Measurements from ENCODE around the gene UBL3. TPM values are rescaled to one million over a fixed set of nuclear protein-coding genes. Genes with fewer than 3 reads are reported as not detected.

Gene UBL3
- total RNA-seq, 1 experiment from 2014 or later = 19.0 TPM

DNA sequence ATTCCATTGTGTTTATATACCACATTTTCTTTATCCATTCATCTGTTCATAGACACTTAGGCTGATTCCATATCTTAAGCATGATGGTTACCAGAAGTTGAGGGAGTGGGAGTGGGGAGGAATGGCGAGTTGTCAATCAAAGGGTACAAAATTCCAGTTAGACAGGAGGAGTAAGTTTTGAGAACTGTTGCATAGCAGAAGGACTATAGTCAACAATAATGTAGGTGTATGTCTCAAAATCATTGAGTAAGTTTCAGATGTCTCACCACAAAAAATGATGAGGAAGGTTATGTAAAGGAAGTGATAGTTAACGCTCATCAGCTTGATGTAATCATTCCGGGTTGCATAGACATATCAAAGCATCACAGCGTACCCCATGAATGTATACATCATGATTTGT is 4.6 kb upstream of the UBL3 start:
- H3K9me3 Mint-ChIP-seq = no peaks in the 10 kb centered on the region
- peaks cover 10% of the 10 kb centered on the region in 2 experiments for H3K4me1 Mint-ChIP-seq
- Histone ChIP-seq H3K9ac (ENCODE audit: extremely low read depth, insufficient read length, low read length) (no peak overlapping the region), H2BK120ac (ENCODE audit: low read depth, low read length, poor library complexity, severe bottlenecking) (no peak overlapping the region), H3K27me3 (ENCODE audit: insufficient read depth, low read length) (no peaks in the 10 kb centered on the region), H3T11ph (ENCODE audit: low read length) (no peak overlapping the region), H4K8ac (replicated peaks; ENCODE audit: insufficient read length, low read depth, low read length) (no peak overlapping the region), H3K23ac (ENCODE audit: insufficient read length, low read depth, low read length) (no peak overlapping the region), H2AFZ (ENCODE audit: low read length) (no peak overlapping the region), H4K20me1 (ENCODE audit: control insufficient read depth, insufficient read depth, insufficient read length) (no peaks in the 10 kb centered on the region), H4K91ac (ENCODE audit: insufficient read length, low read depth, low read length) (no peak overlapping the region), H3K4ac (ENCODE audit: low read depth, low read length) (no peak overlapping the region), H3K18ac (ENCODE audit: insufficient read length, low read depth, low read length) (no peak overlapping the region), H3K79me2 (ENCODE audit: insufficient read depth, low read length) (no peaks in the 10 kb centered on the region), H2BK5ac (ENCODE audit: insufficient read length, low read length) (no peak overlapping the region), H2BK12ac (ENCODE audit: insufficient read length, low read depth, low read length) (no peak overlapping the region), H3K9me3 (ENCODE audit: control insufficient read depth, low read depth, low read length) (no peaks in the 10 kb centered on the region), H2BK15ac (ENCODE audit: low read depth, low read length) (no peak overlapping the region), H4K5ac (ENCODE audit: insufficient read length, low read depth, low read length) (no peak overlapping the region), H3K4me1 (ENCODE audit: insufficient read depth, low read length) (no peaks in the 10 kb centered on the region), H3K56ac (ENCODE audit: insufficient read length, low read depth, low read length) (no peak overlapping the region), H3K79me1 (ENCODE audit: insufficient read depth, low read depth, low read length, poor library complexity, severe bottlenecking) (no peaks in the 10 kb centered on the region), H3K4me2 (ENCODE audit: insufficient read depth, insufficient read length, low read length) (no peak overlapping the region), H3K27ac (ENCODE audit: insufficient read length, low read depth, low read length) (no peak overlapping the region), H3K14ac (ENCODE audit: insufficient read depth, low read length) (no peak overlapping the region), H2BK20ac (ENCODE audit: low read depth, low read length, poor library complexity, severe bottlenecking) (no peak overlapping the region), H3K23me2 (ENCODE audit: insufficient read length, low read depth, low read length, poor library complexity, severe bottlenecking) (no peaks in the 10 kb centered on the region), H2AK5ac (ENCODE audit: insufficient read length, low read length) (no peak overlapping the region)
- H3K36me3 Mint-ChIP-seq (ENCODE audit: insufficient read depth in 1 of 3, low read depth in 3 of 3) = no peaks in the 10 kb centered on the region
- no peaks in the 10 kb centered on the region; the same call in 1 of the 2 replicates for H3K27me3 Mint-ChIP-seq (ENCODE audit: low read depth)
- no peak overlapping the region for H3K27ac Mint-ChIP-seq
- no peak overlapping the region for H3K4me3 Mint-ChIP-seq
- TF ChIP-seq, protein P1, sequence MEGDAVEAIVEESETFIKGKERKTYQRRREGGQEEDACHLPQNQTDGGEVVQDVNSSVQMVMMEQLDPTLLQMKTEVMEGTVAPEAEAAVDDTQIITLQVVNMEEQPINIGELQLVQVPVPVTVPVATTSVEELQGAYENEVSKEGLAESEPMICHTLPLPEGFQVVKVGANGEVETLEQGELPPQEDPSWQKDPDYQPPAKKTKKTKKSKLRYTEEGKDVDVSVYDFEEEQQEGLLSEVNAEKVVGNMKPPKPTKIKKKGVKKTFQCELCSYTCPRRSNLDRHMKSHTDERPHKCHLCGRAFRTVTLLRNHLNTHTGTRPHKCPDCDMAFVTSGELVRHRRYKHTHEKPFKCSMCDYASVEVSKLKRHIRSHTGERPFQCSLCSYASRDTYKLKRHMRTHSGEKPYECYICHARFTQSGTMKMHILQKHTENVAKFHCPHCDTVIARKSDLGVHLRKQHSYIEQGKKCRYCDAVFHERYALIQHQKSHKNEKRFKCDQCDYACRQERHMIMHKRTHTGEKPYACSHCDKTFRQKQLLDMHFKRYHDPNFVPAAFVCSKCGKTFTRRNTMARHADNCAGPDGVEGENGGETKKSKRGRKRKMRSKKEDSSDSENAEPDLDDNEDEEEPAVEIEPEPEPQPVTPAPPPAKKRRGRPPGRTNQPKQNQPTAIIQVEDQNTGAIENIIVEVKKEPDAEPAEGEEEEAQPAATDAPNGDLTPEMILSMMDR (conservative IDR thresholded peaks at IDR 0.05) = no peak
- WGBS (ENCODE audit: extremely low coverage, insufficient read length, low lambda C conversion rate) = no CpG with 5 or more reads among the region's 4 CpGs
- DNase-seq = no peak
